ENCODE measurements around the gene ZFX.

Gene ZFX

DNA sequence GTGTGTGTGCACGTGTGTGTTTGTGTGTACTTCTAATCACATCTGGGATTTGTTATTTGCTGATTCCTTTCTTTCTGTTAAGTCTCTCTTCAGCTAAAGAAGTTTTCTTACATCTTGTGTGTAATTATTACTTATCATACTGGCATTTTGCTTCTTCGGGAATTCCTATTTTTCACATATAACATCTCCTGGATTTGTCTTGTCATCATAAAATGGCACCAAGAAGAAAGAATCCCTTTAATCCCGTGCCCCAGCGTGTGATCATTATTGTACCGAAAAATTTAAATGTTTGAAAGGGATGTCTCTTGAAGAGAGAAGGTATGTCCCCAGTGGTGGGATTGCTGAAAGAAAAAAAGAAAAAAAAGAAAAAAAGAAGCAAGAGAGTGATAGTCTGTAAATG, 72.3 kb downstream of the ZFX start:
- in situ Hi-C loops (cut with HindIII; ENCODE audit: low pct_ligation_motif_present, low sequenced_read_pairs) = no loop called here
- Histone ChIP-seq H3K27ac (no peak overlapping the region), H3K36me3 (replicated peaks) (no peaks in the 10 kb centered on the region), H3K27me3 (replicated peaks) (no peaks in the 10 kb centered on the region), H3K4me3 (ENCODE audit: low read depth, low read length) (no peak overlapping the region)
- TF ChIP-seq, protein P1, sequence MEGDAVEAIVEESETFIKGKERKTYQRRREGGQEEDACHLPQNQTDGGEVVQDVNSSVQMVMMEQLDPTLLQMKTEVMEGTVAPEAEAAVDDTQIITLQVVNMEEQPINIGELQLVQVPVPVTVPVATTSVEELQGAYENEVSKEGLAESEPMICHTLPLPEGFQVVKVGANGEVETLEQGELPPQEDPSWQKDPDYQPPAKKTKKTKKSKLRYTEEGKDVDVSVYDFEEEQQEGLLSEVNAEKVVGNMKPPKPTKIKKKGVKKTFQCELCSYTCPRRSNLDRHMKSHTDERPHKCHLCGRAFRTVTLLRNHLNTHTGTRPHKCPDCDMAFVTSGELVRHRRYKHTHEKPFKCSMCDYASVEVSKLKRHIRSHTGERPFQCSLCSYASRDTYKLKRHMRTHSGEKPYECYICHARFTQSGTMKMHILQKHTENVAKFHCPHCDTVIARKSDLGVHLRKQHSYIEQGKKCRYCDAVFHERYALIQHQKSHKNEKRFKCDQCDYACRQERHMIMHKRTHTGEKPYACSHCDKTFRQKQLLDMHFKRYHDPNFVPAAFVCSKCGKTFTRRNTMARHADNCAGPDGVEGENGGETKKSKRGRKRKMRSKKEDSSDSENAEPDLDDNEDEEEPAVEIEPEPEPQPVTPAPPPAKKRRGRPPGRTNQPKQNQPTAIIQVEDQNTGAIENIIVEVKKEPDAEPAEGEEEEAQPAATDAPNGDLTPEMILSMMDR (IDR thresholded peaks at IDR 0.05; ENCODE audit: low read depth, low read length, missing control alignments) = no peak
- no peak for DNase-seq

DNA sequence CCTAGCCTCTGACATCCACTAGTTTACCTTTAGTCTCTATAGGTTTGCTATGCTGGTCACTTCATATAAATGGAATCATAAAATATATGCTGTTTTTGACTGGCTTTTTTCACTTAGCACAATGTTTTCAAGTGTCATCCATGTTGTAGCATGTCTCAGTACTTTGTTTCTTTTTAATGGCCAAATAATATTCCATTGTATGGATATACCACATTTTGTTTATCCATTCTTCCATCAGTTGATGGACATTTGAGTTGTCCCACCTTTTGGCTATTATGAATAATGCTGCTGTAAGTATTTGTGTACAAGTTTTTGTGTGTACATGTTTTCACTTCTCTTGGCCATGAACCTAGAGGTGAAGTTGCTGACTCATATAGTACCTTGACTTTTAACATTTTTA, 75.7 kb downstream of the ZFX start:
- H3K27me3 ChIP-seq (replicated peaks) = no peaks in the 10 kb centered on the region
- no peak for DNase-seq
- no peak overlapping the region for H3K27ac ChIP-seq
- TF ChIP-seq, protein P1 (IDR thresholded peaks at IDR 0.05; ENCODE audit: low read depth, low read length, missing control alignments) = no peak
- H3K4me3 ChIP-seq (ENCODE audit: low read depth, low read length) = no peak overlapping the region
- H3K36me3 ChIP-seq (replicated peaks) = no peaks in the 10 kb centered on the region
- in situ Hi-C loops (cut with HindIII; ENCODE audit: low pct_ligation_motif_present, low sequenced_read_pairs) = no loop called here

DNA sequence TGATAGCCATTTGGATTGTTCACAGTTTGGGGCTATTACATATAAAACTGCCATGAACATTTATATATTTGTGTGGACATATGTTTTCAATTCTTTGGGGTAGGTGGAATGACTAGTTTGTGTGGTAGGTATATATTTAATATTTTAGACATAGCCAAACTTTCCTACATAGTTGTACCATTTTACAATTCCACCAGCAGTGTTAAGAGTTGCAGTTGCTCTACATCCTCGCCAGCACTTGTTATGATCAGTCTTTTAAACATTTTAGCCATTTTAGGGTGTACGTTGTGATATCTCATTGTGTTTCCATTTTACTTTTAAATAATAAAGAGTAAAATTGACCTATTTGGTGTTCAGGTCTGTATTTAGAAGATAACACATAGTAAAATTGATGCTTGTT, 76.6 kb downstream of the ZFX start:
- TF ChIP-seq, protein P1 (IDR thresholded peaks at IDR 0.05; ENCODE audit: low read depth, low read length, missing control alignments) = no peak
- H3K4me3 ChIP-seq (ENCODE audit: low read depth, low read length) = no peak overlapping the region
- H3K27ac ChIP-seq = no peak overlapping the region
- in situ Hi-C loops (cut with HindIII; ENCODE audit: low pct_ligation_motif_present, low sequenced_read_pairs) = no loop called here
- no peak for DNase-seq
- no peaks in the 10 kb centered on the region for H3K27me3 ChIP-seq (replicated peaks)
- H3K36me3 ChIP-seq (replicated peaks) = no peaks in the 10 kb centered on the region

DNA sequence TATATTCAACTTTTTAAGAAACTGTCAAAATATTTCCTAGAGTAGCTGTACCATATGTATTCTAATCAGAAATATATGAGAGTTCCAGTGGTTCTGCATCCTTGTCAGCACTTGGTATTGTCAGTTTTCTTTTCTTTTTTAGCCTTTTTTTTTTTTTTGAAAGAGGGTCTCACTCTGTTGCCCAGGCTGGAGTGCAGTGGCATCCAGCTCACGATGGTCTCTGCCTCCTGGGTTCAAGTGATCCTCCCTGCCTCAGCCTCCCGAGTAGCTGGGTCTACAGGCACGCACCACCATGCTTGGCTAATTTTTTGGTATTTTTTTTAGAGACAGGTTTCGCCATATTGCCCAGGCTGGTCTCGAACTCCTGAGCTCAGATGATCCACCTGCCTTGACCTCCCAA, 79.1 kb downstream of the ZFX start:
- no peak overlapping the region for H3K27ac ChIP-seq
- no peak overlapping the region for H3K4me3 ChIP-seq (ENCODE audit: low read depth, low read length)
- no peaks in the 10 kb centered on the region for H3K27me3 ChIP-seq (replicated peaks)
- DNase-seq = no peak
- in situ Hi-C loops (cut with HindIII; ENCODE audit: low pct_ligation_motif_present, low sequenced_read_pairs) = no loop called here
- TF ChIP-seq, protein P1 (IDR thresholded peaks at IDR 0.05; ENCODE audit: low read depth, low read length, missing control alignments) = no peak
- H3K36me3 ChIP-seq (replicated peaks) = no peaks in the 10 kb centered on the region

DNA sequence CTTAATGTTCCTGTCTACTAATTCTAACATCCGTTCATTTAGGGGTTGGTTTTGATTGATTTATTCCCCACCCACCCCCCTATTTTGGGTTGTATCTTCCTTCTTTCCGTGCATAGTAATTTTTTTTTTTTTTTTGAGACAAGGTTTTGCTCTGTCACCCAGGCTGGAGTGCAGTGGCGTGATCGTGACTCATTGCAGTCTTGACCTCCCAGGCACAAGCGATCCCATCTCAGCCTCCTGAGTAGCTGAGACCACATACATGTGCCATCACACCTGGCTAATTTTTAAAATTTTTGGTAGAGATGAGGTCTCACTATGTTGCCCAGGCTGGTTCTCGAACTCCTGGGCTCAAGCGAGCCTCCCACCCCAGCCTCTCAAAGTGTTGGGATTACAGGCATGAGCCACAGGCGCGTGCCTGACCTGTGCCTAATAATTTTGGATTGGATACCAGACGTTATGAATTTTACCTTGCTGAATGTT, 79.9 kb downstream of the ZFX start:
- TF ChIP-seq, protein P1 (IDR thresholded peaks at IDR 0.05; ENCODE audit: low read depth, low read length, missing control alignments) = no peak
- Histone ChIP-seq H3K36me3 (replicated peaks) (no peaks in the 10 kb centered on the region), H3K27me3 (replicated peaks) (no peaks in the 10 kb centered on the region), H3K27ac (no peak overlapping the region), H3K4me3 (ENCODE audit: low read depth, low read length) (no peak overlapping the region)
- in situ Hi-C loops (cut with HindIII; ENCODE audit: low pct_ligation_motif_present, low sequenced_read_pairs) = no loop called here
- DNase-seq = no peak

DNA sequence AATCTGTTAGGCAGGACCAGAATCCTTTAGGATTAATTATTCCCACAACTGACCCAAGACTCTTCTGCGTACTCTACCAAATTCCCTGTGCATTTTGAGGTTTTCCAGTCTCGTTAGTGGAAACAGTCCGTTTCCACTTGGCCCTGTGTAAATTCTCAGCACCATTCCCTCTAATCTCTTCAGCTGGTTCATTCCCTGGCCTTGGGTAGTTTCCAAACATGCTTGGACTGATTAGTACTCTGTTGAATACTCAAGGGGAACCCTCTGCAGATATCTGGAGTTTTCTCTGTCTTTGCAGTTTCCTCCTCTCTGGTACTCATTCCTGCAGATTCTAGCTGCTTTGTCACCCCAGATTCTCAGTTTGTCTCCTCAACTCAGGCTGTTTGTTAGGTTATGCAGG, 80.4 kb downstream of the ZFX start:
- Histone ChIP-seq H3K4me3 (ENCODE audit: low read depth, low read length) (no peak overlapping the region), H3K36me3 (replicated peaks) (no peaks in the 10 kb centered on the region), H3K27me3 (replicated peaks) (no peaks in the 10 kb centered on the region), H3K27ac (no peak overlapping the region)
- TF ChIP-seq, protein P1 (IDR thresholded peaks at IDR 0.05; ENCODE audit: low read depth, low read length, missing control alignments) = no peak
- DNase-seq = no peak
- in situ Hi-C loops (cut with HindIII; ENCODE audit: low pct_ligation_motif_present, low sequenced_read_pairs) = no loop called here

Measured in brain microvascular endothelial cell (primary cell).